HG03139 (cell line): Measurements from ENCODE around the gene AASS.
"Not testable (repeated sequence)": the region's sequence is repeated elsewhere in the genome, so short reads cannot be mapped to it uniquely, and the experiment has no call there.

Experiments used
- ATAC-seq: cut with Tn5 transposase; IDR thresholded peaks from one replicate; pipeline ENCODE4 v1.9.1; 2021; ENCODE audit not compliant: unreplicated experiment

AASS gene

DNA sequence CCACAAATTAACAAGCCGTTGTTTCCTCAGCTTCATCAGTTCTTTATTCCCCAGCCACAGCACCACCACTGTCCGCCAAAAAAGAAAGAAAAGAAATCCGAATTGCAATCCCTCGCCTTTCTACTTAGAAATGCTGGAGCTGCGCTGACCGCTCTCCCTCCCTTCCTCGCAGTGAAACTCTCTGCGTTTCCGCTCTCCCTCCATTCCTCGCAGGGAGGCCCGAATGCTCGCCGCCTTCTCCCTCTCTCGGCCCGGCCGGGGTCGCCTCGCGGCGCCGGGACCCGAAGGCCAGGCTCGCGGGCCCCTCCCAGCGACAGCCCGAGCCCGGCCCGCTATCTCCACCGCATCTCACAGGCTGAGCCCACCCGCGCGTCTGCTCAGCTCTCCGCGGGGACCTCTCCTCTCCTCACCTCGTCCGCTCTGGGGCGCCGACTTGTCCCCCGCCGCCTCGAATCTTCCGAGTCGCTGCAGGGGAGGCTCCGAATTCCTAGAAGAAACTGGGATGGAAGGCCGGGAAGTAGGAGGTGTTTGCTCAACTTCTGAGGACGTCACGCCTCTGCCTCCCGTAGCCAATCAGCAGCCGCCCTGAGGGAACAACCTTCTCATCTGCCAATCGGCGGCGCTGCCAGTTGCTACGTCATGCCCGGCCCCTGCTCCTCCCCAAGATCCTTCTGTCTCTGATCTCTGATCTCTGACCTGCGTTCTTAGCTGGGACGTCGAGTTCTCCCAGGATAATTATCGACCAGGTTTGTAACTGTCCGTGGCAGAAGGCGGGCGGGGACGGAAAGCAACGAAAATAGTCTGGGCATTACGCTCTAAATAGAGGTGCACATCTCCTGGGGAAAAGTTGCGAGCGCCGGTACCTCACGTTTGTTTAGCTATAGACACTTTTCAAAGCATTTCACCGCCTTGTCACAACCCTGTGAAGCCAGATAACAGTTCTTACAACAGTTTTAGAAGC is at the start of gene AASS:
TSS of gene AASS (minus strand) at position 499 of the 961 bp plus-strand sequence. CDS start 10,523 bp downstream, outside the sequence.
- ATAC-seq, result peak; percentile 100

DNA sequence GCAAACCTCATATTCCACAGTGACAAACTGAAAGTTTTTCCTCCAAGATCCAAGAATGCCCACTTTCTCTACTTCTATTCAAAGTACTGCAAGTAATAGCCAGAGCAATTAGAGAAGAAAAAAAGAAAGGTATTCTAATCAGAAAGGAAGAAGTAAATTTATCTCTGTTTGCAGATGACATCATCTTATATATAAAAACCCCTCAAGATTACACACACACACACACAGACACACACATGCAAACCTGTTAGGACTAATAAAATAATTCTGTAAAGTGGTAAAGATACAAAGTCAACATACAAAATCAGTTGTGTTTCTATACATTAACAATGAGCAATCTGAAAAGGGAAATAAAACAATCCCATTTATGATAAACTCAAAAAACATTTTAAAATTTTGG is 44.7 kb upstream of the AASS start:
- ATAC-seq, result no peak

GRCh38 chr7:122183106-122183505 is 39.1 kb upstream of the AASS start:
- no peak for ATAC-seq

- no peak for ATAC-seq
Measured at GRCh38 chr7:122182081-122182480, 38.0 kb upstream of the AASS start.

GRCh38 chr7:122172144-122172543 is 28.1 kb upstream of the AASS start:
- not testable (repeated sequence) for ATAC-seq

GRCh38 chr7:122166740-122167139 is 22.7 kb upstream of the AASS start:
- ATAC-seq, result no peak

DNA sequence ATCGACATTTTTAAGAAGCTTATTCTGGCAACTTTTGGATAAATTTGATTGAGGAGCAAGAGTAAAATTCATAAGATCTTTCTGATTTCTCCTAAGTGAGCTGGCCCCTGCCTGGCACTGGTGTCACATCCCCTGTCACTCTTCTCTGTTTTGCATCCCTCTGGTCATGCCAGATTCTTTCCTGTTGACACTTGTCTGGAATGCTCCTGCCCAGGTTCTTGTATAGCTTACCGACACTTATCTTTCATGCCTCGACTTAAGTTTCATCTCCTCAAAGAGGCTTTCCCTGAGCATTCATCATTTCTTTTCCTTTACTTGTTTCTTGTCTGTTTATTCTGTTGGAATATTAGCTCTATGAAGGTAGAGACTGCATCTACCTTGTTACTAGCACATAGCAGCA is 22.2 kb upstream of the AASS start:
- ATAC-seq, result no peak

DNA sequence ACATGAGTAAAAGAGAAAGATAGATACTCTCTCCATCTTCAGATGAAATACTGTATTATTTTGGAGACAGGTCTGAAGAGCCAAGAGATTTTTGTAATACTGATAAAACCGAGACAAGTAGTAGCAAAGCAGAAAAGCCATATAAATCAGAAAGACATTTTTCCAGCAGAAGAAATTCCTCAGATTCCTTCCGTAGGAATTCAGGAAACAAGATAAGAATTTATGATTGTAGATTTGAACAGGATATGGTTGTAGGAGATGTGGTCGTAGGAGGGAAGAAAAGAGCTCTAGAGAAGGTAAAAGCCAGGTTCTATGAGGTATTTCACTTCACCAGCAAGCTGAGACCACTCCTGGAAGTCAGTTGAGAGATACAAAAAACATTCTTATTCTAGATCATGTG is 17.6 kb upstream of the AASS start:
- no peak for ATAC-seq

- no peak for ATAC-seq
Measured at GRCh38 chr7:122155566-122155965, 11.5 kb upstream of the AASS start.

DNA sequence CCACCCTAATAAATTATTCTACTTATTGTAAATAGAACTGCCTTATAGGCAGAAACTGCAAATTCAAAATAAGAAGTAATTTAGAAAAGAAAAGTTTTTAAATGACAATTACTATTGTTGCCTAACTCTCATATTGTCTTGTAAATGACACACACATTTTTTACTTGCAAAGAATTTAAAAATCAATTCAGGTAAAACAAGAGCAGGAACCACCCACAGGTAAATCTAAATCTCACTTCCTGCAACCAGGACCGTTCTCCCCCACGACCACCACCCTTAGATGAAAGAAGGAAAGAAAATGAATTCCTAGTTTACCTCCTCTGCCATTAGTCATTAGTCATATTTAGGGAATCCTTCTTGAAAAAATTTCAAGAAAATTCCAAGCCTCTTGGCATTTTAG is 4.8 kb upstream of the AASS start:
- ATAC-seq, result no peak

- no peak for ATAC-seq
Measured at GRCh38 chr7:122148081-122148480, 4.0 kb upstream of the AASS start.

- no peak for ATAC-seq
Measured at GRCh38 chr7:122145937-122146645, 2.0 kb upstream of the AASS start.

GRCh38 chr7:122143376-122143750 is 686 bp downstream of the AASS start:
- ATAC-seq, result no peak

DNA sequence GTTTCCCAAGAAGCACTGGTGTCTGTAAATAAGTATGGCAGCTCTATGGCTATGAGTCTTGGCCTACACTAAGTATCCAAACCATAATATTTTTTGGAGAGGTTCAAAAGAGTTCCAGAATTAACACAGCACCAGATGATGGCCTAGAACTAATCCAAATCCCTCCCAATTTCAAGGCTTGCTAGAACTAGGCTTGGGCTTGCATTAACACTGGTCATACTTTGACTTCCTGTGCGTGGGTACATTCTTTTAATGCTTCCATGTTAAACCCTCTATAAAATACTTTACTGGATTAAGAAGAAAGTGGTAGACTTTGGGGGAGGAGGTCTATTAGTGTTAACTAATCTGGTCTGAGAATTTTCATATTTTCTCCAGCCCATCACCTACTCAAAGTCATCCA is 3.1 kb downstream of the AASS start:
- no peak for ATAC-seq

DNA sequence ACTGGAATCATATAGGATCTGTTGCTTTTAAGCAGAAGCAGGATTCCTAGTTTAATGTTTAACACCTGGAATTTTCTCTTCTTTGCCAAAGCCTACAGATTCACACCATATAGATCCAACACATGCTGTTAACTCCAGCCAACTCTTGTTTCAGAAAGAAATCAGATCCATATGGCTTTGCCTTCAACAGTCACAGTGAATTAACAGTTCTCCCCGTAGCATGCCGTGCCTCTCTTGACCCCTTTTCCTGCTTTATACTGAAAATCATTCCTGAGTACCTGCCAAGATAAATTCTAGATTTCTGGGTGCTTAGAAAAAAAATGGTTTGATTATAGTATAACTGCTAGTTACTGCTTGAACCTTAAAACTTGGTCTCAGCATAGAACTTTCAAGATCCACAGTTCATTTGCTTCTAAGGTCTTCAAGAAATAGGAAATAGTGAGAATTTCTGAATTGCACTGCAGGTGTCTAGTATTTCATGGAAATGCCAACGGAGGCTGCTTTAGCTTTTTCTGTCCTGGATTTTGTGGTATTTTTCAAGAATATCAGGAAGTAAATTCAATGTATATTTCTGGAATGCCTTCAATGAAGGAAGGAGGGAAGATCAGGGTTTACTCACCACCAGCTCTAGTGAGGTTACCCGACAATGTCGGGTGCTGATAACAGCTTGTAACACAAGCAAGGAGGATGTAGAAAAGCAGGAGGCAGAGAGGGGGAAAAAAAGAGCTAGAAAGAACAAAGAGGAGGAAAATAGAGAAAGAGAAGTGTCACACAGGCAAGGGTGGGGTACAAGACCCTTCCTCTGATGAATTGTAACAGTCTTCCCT is 6.6 kb downstream of the AASS start:
- ATAC-seq, result no peak

DNA sequence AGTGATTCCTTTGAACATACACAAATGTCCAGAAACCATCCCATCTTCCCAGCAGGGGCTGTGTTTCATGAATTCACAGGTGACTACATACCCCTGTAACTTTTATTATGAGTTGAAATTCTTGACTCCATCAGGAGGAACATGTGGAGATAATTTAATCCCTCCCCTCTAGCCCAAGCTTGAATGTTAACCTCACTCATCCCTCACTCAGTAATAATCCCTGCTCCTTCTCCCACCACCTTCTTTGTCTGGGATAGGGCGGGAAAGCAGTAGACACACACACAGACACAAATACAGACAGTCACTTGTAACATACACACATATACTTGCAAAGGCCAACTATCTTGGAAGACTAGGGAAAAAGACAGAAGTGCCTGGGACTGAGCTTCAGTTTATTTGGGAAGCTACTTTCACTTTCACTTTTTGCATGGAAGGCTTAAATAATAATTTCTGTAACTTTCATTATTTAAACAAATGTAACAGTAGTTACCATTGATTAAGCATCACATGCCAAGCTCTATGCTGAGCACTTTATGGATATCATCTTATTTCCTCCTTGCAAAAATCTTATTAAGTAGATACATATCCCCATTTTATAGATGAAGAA is 7.3 kb downstream of the AASS start:
- no peak for ATAC-seq

DNA sequence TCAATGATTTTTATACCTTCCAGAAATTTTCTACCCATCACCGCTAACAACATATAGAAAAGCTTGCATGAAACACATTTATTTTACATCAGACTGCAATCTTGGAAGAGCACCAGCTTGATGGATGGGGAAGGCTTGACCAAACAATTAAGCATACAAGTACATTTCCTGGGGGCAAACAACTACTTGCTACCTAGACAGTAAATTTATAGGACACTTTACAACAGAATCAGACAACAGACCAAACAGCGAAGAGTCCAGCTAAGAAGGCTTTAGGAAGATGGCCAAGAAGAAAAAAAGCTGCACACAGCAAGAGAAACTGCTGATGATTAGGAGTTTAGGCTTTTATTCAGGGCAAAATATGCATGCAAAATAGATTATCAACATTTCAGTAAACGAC is 8.0 kb downstream of the AASS start:
- no peak for ATAC-seq

DNA sequence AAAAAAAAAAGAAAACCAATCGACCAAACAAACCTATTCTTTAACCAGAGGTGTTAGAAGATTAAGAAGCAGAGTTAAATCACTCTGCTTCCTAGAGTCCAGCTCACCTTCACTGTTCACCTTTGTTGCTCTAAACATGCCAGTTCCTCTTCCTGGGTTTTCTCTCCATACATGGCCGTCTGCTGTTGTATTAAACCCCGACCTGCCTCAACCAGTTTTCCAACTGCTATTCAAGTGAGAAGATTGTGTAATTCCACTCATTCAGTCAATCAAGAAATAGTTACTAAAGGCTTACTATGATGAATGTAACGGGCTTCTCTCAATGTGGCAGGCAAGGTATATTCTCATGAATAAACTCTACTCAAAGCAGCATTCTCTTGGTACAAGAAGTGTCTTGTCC is 8.8 kb downstream of the AASS start:
- ATAC-seq, result no peak

DNA sequence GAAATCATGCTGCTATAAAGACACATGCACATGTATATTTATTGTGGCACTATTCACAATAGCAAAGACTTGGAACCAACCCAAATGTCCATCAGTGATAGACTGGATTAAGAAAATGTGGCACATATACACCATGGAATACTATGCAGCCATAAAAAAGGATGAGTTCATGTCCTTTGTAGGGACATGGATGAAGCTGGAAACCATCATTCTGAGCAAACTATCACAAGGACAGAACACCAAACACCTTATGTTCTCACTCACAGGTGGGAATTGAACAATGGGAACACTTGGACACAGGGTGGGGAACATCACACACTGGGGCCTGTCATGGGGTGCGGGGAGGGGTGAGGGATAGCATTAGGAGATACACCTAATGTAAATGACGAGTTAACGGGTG is 9.3 kb downstream of the AASS start:
- not testable (repeated sequence) for ATAC-seq

DNA sequence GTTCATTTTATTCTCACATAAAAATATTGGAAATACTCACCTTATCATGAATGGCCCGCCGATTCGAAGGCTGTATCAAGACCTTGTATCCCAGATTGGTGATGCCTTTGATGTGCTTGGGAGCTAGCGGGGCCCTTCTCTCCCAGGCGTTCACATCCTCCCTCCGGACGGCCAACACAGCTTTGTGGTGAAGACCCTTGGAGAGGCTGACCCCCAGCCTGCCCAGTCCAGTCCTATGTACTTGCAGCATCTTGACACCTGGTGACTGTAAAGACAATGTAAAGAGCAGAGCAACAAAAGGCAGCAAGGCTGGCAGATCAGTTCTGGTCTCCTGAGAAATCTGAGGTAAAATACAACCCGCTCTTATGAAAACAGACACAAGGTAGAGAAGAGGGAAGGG is 10.6 kb downstream of the AASS start:
- ATAC-seq, result no peak

DNA sequence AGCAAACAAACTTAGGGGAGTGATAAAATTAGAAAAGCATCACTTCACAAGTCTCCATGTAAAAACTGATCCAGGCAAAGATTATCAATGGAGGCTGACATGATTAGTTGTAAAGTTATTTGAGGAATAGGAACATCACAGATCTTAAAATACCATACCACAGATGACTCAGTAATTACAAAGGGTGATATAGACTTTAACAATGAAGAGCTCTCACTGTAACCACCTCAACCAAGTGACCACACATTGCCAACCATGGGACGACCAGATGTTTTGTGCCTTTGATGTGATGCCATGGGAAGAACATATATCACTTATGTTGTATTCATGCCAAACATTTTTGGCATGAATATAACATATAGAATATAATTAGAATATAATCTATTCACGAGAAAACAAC is 11.7 kb downstream of the AASS start:
- no peak for ATAC-seq
